HL-60 (cell line): ENCODE results near the gene FHIT.

Experiments used
- DNase-seq, 2 experiments: peaks; one replicate each; pipeline ENCODE4 v3.0.0-alpha.2; 2010 to 2020; ENCODE audit warnings: low read depth in 1 of 2, low spot score in 1 of 2
- H3K27ac ChIP-seq: fragments of 250-450 bp; sonication (Bioruptor Pico); replicated peaks from 2 replicates; pipeline ENCODE4 v1.5.1; 2020; ENCODE audit warnings: mild to moderate bottlenecking, moderate library complexity
- H3K27me3 ChIP-seq: fragments of 250-450 bp; sonication (Bioruptor Pico); 2 replicates; pipeline ENCODE4 v1.5.1; 2021; ENCODE audit warnings: mild to moderate bottlenecking, moderate library complexity; ENCODE audit not compliant: insufficient read depth, poor library complexity, severe bottlenecking
- H3K4me3 ChIP-seq: replicated peaks from 2 replicates; pipeline ENCODE4 v1.5.1; 2011; ENCODE audit warnings: mild to moderate bottlenecking, control low read depth, low read length; ENCODE audit not compliant: insufficient read depth
- GABPA ChIP-seq: IDR thresholded peaks from 2 replicates; pipeline ENCODE4 v1.6.1; 2012; ENCODE audit warnings: low read depth
- POLR2AphosphoS5 ChIP-seq: IDR thresholded peaks from 2 replicates; pipeline ENCODE4 v1.6.1; 2012; ENCODE audit warnings: low read depth
- SPI1 ChIP-seq: IDR thresholded peaks from 2 replicates; pipeline ENCODE4 v1.6.1; 2012; ENCODE audit warnings: low read depth, mild to moderate bottlenecking, borderline replicate concordance
- TF ChIP-seq, protein P1 (sequence below): IDR thresholded peaks from 2 replicates; pipeline ENCODE4 v1.6.1; 2012; ENCODE audit warnings: low read depth; ENCODE audit not compliant: insufficient replicate concordance
- TF ChIP-seq, protein P2 (sequence below): IDR thresholded peaks from one replicate; pipeline ENCODE4 v1.5.1; 2011; ENCODE audit warnings: low read length, control low read depth, inconsistent platforms; ENCODE audit not compliant: insufficient read depth

FHIT gene

DNA sequence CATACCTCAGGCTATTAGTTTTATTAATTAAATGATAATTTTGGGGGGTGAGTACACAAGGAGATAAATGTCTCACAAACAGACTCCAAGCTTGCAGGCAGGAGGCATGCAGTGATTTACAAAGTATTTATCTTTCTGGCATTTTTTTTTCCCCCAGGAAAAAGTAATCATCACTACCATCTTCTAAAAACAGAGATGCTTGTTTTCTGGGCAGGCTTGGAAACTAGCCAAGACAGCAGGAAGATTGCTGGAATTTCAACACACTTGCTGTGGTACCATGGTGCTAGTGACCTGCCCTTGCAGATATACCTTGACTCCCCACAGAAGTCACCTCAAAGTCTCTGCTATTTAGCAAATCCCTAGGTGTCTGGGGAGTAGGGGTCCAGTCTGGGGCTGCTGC, 1468.6 kb downstream of the FHIT start:
- H3K27me3 ChIP-seq, result no peaks in the 10 kb centered on the region
- TF ChIP-seq SPI1 (no peak), POLR2AphosphoS5 (no peak), GABPA (no peak)
- TF ChIP-seq, protein P1, sequence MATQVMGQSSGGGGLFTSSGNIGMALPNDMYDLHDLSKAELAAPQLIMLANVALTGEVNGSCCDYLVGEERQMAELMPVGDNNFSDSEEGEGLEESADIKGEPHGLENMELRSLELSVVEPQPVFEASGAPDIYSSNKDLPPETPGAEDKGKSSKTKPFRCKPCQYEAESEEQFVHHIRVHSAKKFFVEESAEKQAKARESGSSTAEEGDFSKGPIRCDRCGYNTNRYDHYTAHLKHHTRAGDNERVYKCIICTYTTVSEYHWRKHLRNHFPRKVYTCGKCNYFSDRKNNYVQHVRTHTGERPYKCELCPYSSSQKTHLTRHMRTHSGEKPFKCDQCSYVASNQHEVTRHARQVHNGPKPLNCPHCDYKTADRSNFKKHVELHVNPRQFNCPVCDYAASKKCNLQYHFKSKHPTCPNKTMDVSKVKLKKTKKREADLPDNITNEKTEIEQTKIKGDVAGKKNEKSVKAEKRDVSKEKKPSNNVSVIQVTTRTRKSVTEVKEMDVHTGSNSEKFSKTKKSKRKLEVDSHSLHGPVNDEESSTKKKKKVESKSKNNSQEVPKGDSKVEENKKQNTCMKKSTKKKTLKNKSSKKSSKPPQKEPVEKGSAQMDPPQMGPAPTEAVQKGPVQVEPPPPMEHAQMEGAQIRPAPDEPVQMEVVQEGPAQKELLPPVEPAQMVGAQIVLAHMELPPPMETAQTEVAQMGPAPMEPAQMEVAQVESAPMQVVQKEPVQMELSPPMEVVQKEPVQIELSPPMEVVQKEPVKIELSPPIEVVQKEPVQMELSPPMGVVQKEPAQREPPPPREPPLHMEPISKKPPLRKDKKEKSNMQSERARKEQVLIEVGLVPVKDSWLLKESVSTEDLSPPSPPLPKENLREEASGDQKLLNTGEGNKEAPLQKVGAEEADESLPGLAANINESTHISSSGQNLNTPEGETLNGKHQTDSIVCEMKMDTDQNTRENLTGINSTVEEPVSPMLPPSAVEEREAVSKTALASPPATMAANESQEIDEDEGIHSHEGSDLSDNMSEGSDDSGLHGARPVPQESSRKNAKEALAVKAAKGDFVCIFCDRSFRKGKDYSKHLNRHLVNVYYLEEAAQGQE, result no peak
- TF ChIP-seq, protein P2, sequence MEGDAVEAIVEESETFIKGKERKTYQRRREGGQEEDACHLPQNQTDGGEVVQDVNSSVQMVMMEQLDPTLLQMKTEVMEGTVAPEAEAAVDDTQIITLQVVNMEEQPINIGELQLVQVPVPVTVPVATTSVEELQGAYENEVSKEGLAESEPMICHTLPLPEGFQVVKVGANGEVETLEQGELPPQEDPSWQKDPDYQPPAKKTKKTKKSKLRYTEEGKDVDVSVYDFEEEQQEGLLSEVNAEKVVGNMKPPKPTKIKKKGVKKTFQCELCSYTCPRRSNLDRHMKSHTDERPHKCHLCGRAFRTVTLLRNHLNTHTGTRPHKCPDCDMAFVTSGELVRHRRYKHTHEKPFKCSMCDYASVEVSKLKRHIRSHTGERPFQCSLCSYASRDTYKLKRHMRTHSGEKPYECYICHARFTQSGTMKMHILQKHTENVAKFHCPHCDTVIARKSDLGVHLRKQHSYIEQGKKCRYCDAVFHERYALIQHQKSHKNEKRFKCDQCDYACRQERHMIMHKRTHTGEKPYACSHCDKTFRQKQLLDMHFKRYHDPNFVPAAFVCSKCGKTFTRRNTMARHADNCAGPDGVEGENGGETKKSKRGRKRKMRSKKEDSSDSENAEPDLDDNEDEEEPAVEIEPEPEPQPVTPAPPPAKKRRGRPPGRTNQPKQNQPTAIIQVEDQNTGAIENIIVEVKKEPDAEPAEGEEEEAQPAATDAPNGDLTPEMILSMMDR, result no peak
- no peak overlapping the region for H3K27ac ChIP-seq
- H3K4me3 ChIP-seq, result no peak overlapping the region
- no peak for DNase-seq

DNA sequence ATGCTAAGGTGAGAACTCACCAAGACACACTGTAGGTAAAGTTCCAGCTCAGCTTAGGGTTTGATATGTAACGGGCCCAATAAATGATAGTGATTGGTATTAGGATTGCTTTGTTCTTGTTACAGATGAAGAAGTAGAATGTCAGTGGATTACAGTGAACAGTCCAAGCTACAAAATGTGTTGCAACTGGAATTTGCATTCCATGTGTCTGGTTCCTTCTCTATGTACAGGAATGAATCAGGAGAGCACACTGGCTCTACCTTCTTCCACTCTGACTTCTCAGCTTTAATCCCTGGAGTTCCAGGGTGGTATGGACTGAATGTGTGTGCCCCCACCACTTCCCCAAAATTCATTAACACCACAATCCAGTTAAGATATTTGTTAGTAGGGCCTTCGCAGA, 1471.0 kb downstream of the FHIT start:
- no peak for DNase-seq
- H3K27ac ChIP-seq, result no peak overlapping the region
- no peaks in the 10 kb centered on the region for H3K27me3 ChIP-seq
- H3K4me3 ChIP-seq, result no peak overlapping the region
- TF ChIP-seq POLR2AphosphoS5 (no peak), SPI1 (no peak), GABPA (no peak)
- TF ChIP-seq, protein P2, result no peak
- TF ChIP-seq, protein P1, result no peak

DNA sequence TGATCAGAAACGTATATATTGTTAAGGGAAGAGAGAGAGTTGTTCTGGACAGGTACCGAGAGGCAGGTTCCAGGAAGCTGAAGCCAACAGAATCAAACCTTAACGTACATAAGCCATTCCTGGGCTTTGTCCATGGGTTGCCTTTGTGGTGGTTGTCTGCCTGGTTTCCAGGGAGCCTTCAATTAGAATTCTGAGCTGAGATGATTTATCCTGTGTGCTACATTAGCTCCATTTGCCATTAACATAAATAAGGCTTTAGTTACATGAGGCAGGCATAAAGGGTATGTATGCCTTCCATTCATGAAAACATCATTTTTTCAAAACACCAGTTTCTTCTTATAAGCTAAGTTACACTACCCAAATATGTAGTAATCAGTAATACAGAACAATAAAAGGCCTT, 1472.0 kb downstream of the FHIT start:
- TF ChIP-seq, protein P1, result no peak
- TF ChIP-seq POLR2AphosphoS5 (no peak), SPI1 (no peak), GABPA (no peak)
- TF ChIP-seq, protein P2, result no peak

More for the DNA sequence above, 1472.0 kb downstream of the FHIT start:
- Histone ChIP-seq H3K27ac (no peak overlapping the region), H3K4me3 (no peak overlapping the region), H3K27me3 (no peaks in the 10 kb centered on the region)
- DNase-seq, result no peak
